ENCODE results near the gene TLR1. TPM values are rescaled to one million over a fixed set of nuclear protein-coding genes. Genes with fewer than 3 reads are reported as not detected.

TLR1 gene
- total RNA-seq, 1 donor from 2014 or later: 7.7 TPM

Small RNA genes lying within 50 kb of the gene (small RNA-seq; reads per million reads assigned to genes)
- not detected for gene RNA5SP158 (ENCODE audit: low replicate concordance)

Other genes starting within 250 kb of the TLR1 start
- 34.4 TPM for gene KLF3, start 140.6 kb downstream of the TLR1 start, total RNA-seq
- gene TLR10, start 21.8 kb downstream of the TLR1 start, total RNA-seq: 0.41 TPM
- gene TLR6, start 52.0 kb upstream of the TLR1 start, total RNA-seq: 1.9 TPM
- gene FAM114A1, start 63.0 kb upstream of the TLR1 start, total RNA-seq: 129 TPM
- gene TMEM156, start 227.6 kb upstream of the TLR1 start, total RNA-seq: 1.6 TPM